ENCODE results near the gene NOX3.

DNA sequence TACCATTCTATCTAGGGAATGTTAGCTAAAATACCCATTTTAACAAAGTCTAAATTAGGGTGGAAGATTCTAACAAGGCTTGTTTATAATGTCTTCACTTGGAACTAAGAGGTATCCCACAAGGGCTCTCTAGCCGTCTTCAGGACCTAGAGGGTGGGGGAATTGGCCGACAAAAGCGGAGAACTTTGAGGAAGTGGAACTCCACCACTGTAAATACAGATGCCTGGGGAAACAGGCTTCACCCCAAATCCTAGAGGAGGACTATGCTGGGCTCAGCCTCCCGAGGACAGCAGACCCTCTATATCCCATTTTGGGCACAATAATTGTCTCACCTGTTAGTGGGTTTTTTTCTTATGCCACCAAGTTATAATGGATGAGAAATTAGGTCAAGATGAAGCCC lies 83.4 kb downstream of the NOX3 start:
- no peak for TF ChIP-seq SMC3 (conservative IDR thresholded peaks at IDR 0.05; ENCODE audit: poor library complexity)
- TF ChIP-seq, protein P1, sequence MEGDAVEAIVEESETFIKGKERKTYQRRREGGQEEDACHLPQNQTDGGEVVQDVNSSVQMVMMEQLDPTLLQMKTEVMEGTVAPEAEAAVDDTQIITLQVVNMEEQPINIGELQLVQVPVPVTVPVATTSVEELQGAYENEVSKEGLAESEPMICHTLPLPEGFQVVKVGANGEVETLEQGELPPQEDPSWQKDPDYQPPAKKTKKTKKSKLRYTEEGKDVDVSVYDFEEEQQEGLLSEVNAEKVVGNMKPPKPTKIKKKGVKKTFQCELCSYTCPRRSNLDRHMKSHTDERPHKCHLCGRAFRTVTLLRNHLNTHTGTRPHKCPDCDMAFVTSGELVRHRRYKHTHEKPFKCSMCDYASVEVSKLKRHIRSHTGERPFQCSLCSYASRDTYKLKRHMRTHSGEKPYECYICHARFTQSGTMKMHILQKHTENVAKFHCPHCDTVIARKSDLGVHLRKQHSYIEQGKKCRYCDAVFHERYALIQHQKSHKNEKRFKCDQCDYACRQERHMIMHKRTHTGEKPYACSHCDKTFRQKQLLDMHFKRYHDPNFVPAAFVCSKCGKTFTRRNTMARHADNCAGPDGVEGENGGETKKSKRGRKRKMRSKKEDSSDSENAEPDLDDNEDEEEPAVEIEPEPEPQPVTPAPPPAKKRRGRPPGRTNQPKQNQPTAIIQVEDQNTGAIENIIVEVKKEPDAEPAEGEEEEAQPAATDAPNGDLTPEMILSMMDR (IDR thresholded peaks at IDR 0.05; ENCODE audit: poor library complexity, severe bottlenecking), result no peak

Measured in neural cell (in vitro differentiated cells).